NCI-H1417 treated with DMSO at 0.1 percent for 48 hours (cell line): Measurements from ENCODE around the gene CSH1.
"Not testable (repeated sequence)": the region's sequence is repeated elsewhere in the genome, so short reads cannot be mapped to it uniquely, and the experiment has no call there.

Experiments
- DNase-seq: peaks from one replicate; lab custom pipeline; 2025; lab: John Stamatoyannopoulos, UW

CSH1 gene

GRCh38 chr17:63904796-63905195, 8.4 kb upstream of the CSH1 start:
- DNase-seq = not testable (repeated sequence)

GRCh38 chr17:63903787-63904201, 7.4 kb upstream of the CSH1 start:
- not testable (repeated sequence) for DNase-seq

GRCh38 chr17:63901971-63902370, 5.6 kb upstream of the CSH1 start:
- DNase-seq = not testable (repeated sequence)

- DNase-seq = not testable (repeated sequence)
Measured at GRCh38 chr17:63898899-63899798, 2.8 kb upstream of the CSH1 start.

GRCh38 chr17:63894821-63895220, 1.6 kb downstream of the CSH1 start:
- DNase-seq = not testable (repeated sequence)

- DNase-seq = not testable (repeated sequence)
Measured at GRCh38 chr17:63894021-63894420, 2.4 kb downstream of the CSH1 start.

- not testable (repeated sequence) for DNase-seq
Measured at GRCh38 chr17:63892316-63893037, 3.9 kb downstream of the CSH1 start.

- DNase-seq = not testable (repeated sequence)
Measured at GRCh38 chr17:63889026-63889848, 7.1 kb downstream of the CSH1 start.

- DNase-seq = not testable (repeated sequence)
Measured at GRCh38 chr17:63885119-63885518, 11.3 kb downstream of the CSH1 start.

GRCh38 chr17:63882626-63883126, 13.7 kb downstream of the CSH1 start:
- DNase-seq = not testable (repeated sequence)

- DNase-seq = no peak
Measured at GRCh38 chr17:63881935-63882601, 14.3 kb downstream of the CSH1 start, which contains the start of gene GH2. TSS of gene GH2 (minus strand) at chr17:63881944. CDS start at chr17:63881801, 143 bp downstream.

- not testable (repeated sequence) for DNase-seq
Measured at GRCh38 chr17:63881337-63881736, 15.0 kb downstream of the CSH1 start.

- DNase-seq = no peak
Measured at GRCh38 chr17:63880706-63881105, 15.7 kb downstream of the CSH1 start.

GRCh38 chr17:63878413-63878812, 18.0 kb downstream of the CSH1 start:
- DNase-seq = not testable (repeated sequence)

GRCh38 chr17:63874693-63875092, 21.7 kb downstream of the CSH1 start:
- DNase-seq = not testable (repeated sequence)

GRCh38 chr17:63874061-63874626, 22.2 kb downstream of the CSH1 start:
- not testable (repeated sequence) for DNase-seq

- DNase-seq = not testable (repeated sequence)
Measured at GRCh38 chr17:63873577-63873976, 22.8 kb downstream of the CSH1 start, which contains the start of gene CSH2. TSS of gene CSH2 (minus strand) at chr17:63873677. CDS start at chr17:63873614, 63 bp downstream.

GRCh38 chr17:63871646-63872365, 24.6 kb downstream of the CSH1 start:
- DNase-seq = not testable (repeated sequence)

GRCh38 chr17:63870292-63870665, 26.1 kb downstream of the CSH1 start:
- not testable (repeated sequence) for DNase-seq
